NCI-H345 treated with DMSO at 0.1 percent for 48 hours (cell line): Measurements from ENCODE around the gene CNKSR3.

Experiments
- DNase-seq: peaks from one replicate; lab custom pipeline; 2025; ENCODE audit not compliant: unreplicated experiment; lab: John Stamatoyannopoulos, UW

The CNKSR3 gene

DNA sequence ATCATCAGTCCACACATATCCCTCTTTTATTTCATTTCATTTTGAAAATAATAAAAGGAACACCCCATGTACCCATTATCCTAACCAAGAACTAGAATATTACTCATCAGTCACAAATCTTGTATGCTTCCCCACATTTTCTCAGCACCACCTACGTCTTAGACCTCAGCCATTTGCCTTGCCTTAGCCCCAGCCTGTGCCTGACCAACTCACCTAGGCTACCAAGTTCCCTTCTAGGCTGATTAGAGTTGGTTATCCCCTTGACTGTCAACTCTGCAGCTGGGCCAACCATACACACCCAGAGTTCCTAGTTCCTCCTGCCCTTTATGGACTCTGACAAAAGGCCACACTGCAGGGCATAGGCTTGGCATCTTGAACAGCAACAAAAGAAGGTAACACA is 120.5 kb downstream of the CNKSR3 start:
- no peak for DNase-seq

DNA sequence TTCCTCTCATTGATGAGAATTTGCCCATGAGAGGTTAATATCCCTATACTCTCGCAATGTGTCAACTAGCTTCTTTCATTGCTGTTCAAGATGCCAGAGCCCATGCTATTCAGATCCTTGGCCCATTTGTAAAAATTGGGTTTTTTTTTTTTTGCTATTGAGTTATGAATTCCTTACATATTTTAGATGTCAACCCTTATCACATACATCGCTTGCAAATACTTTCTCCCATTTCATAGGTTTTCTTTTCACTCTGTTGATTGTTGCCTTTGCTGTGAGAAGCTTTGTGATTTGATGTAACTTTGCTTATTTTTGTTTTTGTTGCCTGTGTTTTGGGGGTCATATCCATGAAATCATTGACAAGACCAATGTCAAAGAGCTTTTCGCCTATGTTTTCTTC is 121.7 kb downstream of the CNKSR3 start:
- DNase-seq, result no peak

- no peak for DNase-seq
These were observed 123.4 kb downstream of the CNKSR3 start for GRCh38 chr6:154386848-154387717.

DNA sequence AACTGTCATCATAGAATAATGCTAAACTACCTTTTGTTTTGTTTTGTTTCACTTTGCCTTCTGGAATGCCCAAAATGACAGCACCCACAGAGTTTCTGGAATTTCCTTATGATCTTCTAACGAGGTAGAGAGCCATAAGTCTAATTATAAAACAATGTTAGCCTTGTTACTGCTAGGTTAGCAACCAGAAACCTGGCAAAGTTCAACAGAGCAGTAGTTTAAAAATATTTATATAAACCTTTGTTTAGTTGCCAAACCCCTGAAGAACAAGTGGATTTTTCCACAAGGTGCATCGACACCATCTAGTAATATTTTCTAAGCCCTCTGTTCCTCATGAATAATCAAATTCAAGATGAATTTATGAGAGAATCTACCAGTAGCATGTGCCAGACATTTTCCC is 126.3 kb downstream of the CNKSR3 start:
- DNase-seq, result no peak

- DNase-seq, result no peak
These were observed 127.2 kb downstream of the CNKSR3 start for GRCh38 chr6:154383273-154383672.

GRCh38 chr6:154382740-154383139 is 127.7 kb downstream of the CNKSR3 start:
- no peak for DNase-seq

- DNase-seq, result no peak
These were observed 128.9 kb downstream of the CNKSR3 start for GRCh38 chr6:154381548-154381947.

DNA sequence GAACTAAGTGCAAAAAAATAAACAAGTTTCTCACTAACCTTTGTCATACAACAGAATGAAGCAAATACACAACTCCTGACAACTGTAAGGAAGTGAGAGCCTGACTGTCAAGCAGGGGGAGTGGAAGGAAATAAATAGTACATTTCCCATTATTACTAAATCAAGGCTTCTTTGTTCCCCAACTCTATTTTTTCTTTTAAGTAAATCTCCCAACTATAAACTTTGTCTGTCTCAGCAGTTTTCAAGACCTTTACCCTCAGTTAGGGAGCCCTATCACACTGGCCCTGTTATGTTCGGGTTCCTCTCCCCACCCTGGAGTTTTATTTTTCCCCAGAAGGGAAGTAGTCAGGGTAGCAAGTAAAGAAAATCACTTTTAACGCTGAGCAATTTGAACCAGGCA is 129.7 kb downstream of the CNKSR3 start:
- no peak for DNase-seq

DNA sequence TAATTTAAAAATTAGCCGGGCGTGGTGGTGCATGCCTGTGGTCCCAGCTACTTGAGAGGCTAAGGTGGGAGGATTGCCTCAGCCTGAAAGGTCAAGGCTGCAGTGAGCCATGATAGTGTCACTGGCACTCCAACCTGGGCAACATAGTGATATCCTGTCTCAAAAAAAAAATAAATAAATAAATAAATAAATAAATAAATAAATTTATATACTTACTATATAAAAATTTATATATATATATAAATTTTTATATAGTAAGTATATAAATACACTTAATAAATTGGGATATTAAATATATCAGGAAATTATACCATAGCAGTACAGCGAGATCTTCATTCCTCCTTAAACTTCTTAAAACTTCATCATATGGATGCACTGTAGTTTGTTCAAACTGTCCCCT is 130.9 kb downstream of the CNKSR3 start:
- DNase-seq, result no peak

GRCh38 chr6:154378518-154378917 is 132.0 kb downstream of the CNKSR3 start:
- no peak for DNase-seq

DNA sequence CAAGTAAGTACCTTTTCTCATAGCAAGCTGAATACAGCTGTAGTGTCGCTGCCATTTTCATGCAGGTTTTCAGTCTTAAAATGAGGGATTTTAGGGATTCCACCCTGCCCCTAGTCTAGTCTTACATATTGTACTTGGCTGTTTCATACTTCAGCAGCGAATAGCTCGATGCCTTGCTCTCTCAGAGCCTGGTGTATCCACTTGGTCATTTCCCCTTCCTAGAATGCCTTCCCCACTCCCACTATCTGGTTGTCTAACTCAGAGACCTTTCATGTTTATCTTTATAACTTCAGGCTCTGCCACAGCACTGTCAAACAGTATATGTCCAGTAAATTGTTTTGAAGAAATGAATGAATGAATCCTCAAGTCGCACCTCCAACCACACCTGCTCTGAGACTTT is 132.8 kb downstream of the CNKSR3 start:
- DNase-seq, result no peak

- no peak for DNase-seq
These were observed 136.5 kb downstream of the CNKSR3 start for GRCh38 chr6:154373971-154374370.

- DNase-seq, result no peak
These were observed 139.2 kb downstream of the CNKSR3 start for GRCh38 chr6:154371281-154371680.

GRCh38 chr6:154370545-154370944 is 139.9 kb downstream of the CNKSR3 start:
- no peak for DNase-seq

- DNase-seq, result no peak
These were observed 142.4 kb downstream of the CNKSR3 start for GRCh38 chr6:154367839-154368695.

DNA sequence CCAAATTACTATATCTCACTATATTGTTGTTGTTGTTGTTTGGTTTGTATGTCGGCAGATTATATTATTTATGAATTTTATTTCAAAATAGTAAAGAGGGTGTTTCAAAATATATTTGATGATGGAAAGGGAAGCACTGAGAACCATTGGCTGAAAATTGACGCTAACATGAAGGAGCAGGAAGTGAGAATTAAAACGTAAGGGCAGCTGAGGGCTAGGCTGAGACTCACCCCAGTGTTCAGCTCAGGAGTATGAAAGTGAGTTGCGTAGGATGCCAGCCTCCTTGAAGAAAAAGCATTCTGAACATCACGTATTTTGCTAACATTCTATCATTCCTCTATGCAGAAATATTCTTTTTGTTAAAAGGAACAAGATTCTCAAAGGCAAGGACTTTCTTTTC is 143.1 kb downstream of the CNKSR3 start:
- DNase-seq, result no peak

DNA sequence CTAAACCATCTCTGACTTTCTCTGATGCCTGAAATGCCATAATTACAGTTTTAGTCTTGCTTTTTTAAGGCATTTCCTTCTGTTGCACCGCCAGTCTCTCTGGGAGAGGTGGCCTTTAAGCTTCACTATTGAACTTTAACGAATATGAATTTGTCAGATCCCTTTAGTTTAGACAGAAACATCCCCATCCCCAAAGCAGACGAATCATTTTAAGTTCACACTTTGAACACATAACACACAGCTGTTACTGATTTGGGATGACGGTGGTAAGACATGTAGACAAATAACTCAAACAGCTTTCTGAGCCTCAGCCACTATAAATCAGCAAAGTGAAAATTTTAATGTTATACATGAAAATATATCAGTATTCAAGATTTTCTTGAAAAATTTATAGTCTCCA is 146.7 kb downstream of the CNKSR3 start:
- no peak for DNase-seq

DNA sequence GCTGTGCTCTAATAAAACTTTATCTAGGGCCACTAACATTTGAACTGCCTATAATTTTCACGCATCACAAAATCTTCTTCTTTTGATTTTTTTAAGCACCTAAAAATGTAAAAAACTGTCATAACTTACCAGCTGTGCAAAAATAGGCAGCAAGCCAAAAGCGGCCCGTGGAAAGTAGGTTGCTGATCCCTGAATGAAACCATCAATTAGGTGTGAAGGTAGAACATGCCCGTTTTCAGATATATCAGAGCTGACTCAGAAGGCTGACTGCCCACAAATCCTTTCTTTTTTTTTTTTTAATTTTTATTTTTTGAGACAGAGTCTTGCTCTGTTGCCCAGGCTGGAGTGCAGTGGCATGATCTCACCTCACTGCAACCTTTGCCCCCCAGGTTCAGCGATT is 149.0 kb downstream of the CNKSR3 start:
- no peak for DNase-seq

GRCh38 chr6:154360476-154360875 is 150.0 kb downstream of the CNKSR3 start:
- no peak for DNase-seq

GRCh38 chr6:154359679-154360078 is 150.8 kb downstream of the CNKSR3 start:
- DNase-seq, result no peak

DNA sequence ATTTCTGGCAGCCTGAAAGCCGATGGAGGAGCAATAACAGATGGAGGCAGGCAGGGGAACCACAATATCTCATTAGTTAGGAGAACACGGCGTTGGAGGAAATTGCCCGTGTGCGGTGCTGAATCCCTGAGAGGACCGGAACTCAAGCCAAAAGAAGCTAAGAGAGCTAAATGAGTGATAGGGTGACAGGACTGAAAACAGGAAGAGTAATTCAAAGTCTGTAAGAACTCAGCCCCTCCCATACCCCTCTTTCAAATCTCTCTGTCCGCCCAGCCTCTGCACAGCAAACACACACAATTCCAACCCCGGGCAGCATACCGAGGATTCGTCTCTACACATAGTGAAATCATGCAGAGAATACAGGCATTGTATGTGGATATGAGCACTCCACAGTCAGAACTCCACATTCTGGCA is 151.3 kb downstream of the CNKSR3 start:
- no peak for DNase-seq

- no peak for DNase-seq
These were observed 152.4 kb downstream of the CNKSR3 start for GRCh38 chr6:154358019-154358545.
